H9 (cell line): Measurements from ENCODE around the gene SLC16A2. TPM values are rescaled to one million over a fixed set of nuclear protein-coding genes. Genes with fewer than 3 reads are reported as not detected.

Experiments used
- DNase-seq: peaks from one replicate; pipeline ENCODE4 v3.0.0-alpha.2; 2017
- H2AFZ ChIP-seq: one replicate; pipeline ENCODE4 v1.6.1; 2013; ENCODE audit warnings: mild to moderate bottlenecking, low read length, control low read depth, moderate library complexity
- H2AK5ac ChIP-seq: 2 replicates; pipeline ENCODE4 v1.6.1; 2013; ENCODE audit warnings: low read length, control low read depth, mixed read lengths; ENCODE audit not compliant: insufficient read length
- H2BK120ac ChIP-seq: one replicate; pipeline ENCODE4 v1.6.1; 2013; ENCODE audit warnings: low read depth, mild to moderate bottlenecking, low read length, control low read depth, inconsistent platforms; ENCODE audit not compliant: poor library complexity, severe bottlenecking
- H2BK12ac ChIP-seq: 2 replicates; pipeline ENCODE4 v1.6.1; 2013; ENCODE audit warnings: low read length, control low read depth, mixed read lengths, low read depth; ENCODE audit not compliant: insufficient read length
- H2BK15ac ChIP-seq: 2 replicates; pipeline ENCODE4 v1.6.1; 2013; ENCODE audit warnings: low read depth, low read length, control low read depth
- H2BK20ac ChIP-seq: one replicate; pipeline ENCODE4 v1.6.1; 2013; ENCODE audit warnings: low read depth, mild to moderate bottlenecking, low read length, control low read depth, inconsistent platforms; ENCODE audit not compliant: poor library complexity, severe bottlenecking
- H2BK5ac ChIP-seq: 2 replicates; pipeline ENCODE4 v1.6.1; 2013; ENCODE audit warnings: low read length, control low read depth, mixed read lengths; ENCODE audit not compliant: insufficient read length
- H3K14ac ChIP-seq: 2 replicates; pipeline ENCODE4 v1.6.1; 2013; ENCODE audit warnings: low read length, control low read depth; ENCODE audit not compliant: insufficient read depth
- H3K18ac ChIP-seq: 2 replicates; pipeline ENCODE4 v1.6.1; 2013; ENCODE audit warnings: low read depth, mild to moderate bottlenecking, mixed read lengths, low read length, control low read depth; ENCODE audit not compliant: insufficient read length
- H3K23ac ChIP-seq: 2 replicates; pipeline ENCODE4 v1.6.1; 2013; ENCODE audit warnings: low read length, control low read depth, mixed read lengths, low read depth; ENCODE audit not compliant: insufficient read length
- H3K23me2 ChIP-seq: 2 replicates; pipeline ENCODE4 v1.6.1; 2013; ENCODE audit warnings: low read depth, mild to moderate bottlenecking, mixed read lengths, low read length, control low read depth; ENCODE audit not compliant: insufficient read length, poor library complexity, severe bottlenecking
- H3K27ac ChIP-seq: 2 replicates; pipeline ENCODE4 v1.5.1; 2013; ENCODE audit warnings: low read length, control low read depth, mixed read lengths, low read depth; ENCODE audit not compliant: insufficient read length
- H3K27me3 ChIP-seq: 2 replicates; pipeline ENCODE4 v1.6.1; 2013; ENCODE audit warnings: low read length, control low read depth, inconsistent platforms; ENCODE audit not compliant: insufficient read depth
- H3K4ac ChIP-seq: 2 replicates; pipeline ENCODE4 v1.6.1; 2013; ENCODE audit warnings: low read depth, mild to moderate bottlenecking, control low read depth, inconsistent platforms, low read length, moderate library complexity
- H3K4me1 ChIP-seq: 2 replicates; pipeline ENCODE4 v1.6.1; 2013; ENCODE audit warnings: low read length, control low read depth, inconsistent platforms; ENCODE audit not compliant: insufficient read depth
- H3K4me2 ChIP-seq: 2 replicates; pipeline ENCODE4 v1.6.1; 2013; ENCODE audit warnings: low read length, control low read depth, mixed read lengths; ENCODE audit not compliant: insufficient read length, insufficient read depth
- H3K56ac ChIP-seq: 2 replicates; pipeline ENCODE4 v1.6.1; 2013; ENCODE audit warnings: low read depth, mild to moderate bottlenecking, mixed read lengths, low read length, control low read depth; ENCODE audit not compliant: insufficient read length
- H3K79me1 ChIP-seq: 2 replicates; pipeline ENCODE4 v1.6.1; 2013; ENCODE audit warnings: low read depth, mild to moderate bottlenecking, moderate library complexity, low read length, control low read depth, inconsistent platforms; ENCODE audit not compliant: insufficient read depth, poor library complexity, severe bottlenecking
- H3K79me2 ChIP-seq: 2 replicates; pipeline ENCODE4 v1.6.1; 2013; ENCODE audit warnings: low read length, control low read depth, inconsistent platforms; ENCODE audit not compliant: insufficient read depth
- H3K9ac ChIP-seq: 2 replicates; pipeline ENCODE4 v1.6.1; 2013; ENCODE audit warnings: low read length, control low read depth, mixed read lengths; ENCODE audit not compliant: insufficient read length; ENCODE audit errors: extremely low read depth
- H3K9me3 ChIP-seq: one replicate; pipeline ENCODE4 v1.6.1; 2013; ENCODE audit warnings: low read depth, low read length, inconsistent platforms; ENCODE audit not compliant: control insufficient read depth
- H3T11ph ChIP-seq: one replicate; pipeline ENCODE4 v1.6.1; 2013; ENCODE audit warnings: mild to moderate bottlenecking, low read length, control low read depth, inconsistent platforms
- H4K20me1 ChIP-seq: one replicate; pipeline ENCODE4 v1.6.1; 2013; ENCODE audit not compliant: control insufficient read depth, insufficient read length, insufficient read depth
- H4K5ac ChIP-seq: 2 replicates; pipeline ENCODE4 v1.6.1; 2013; ENCODE audit warnings: low read depth, mild to moderate bottlenecking, mixed read lengths, low read length, control low read depth; ENCODE audit not compliant: insufficient read length
- H4K8ac ChIP-seq: replicated peaks from 2 replicates; pipeline ENCODE4 v1.6.1; 2013; ENCODE audit warnings: low read length, control low read depth, mixed read lengths, low read depth; ENCODE audit not compliant: insufficient read length
- H4K91ac ChIP-seq: 2 replicates; pipeline ENCODE4 v1.6.1; 2013; ENCODE audit warnings: low read depth, mild to moderate bottlenecking, moderate library complexity, mixed read lengths, low read length, control low read depth; ENCODE audit not compliant: insufficient read length
- H3K27ac Mint-ChIP-seq, 3 experiments: 2 replicates in 2 of 3; 3 replicates in 1 of 3; pipeline ENCODE4 v1.8.0; 2020 to 2021; ENCODE audit warnings: mixed read lengths in 3 of 3, mild to moderate bottlenecking in 1 of 3, moderate library complexity in 1 of 3
- H3K27me3 Mint-ChIP-seq: 2 replicates; pipeline ENCODE4 v1.8.0; 2021; ENCODE audit warnings: low read depth, mild to moderate bottlenecking, moderate library complexity, mixed read lengths
- H3K36me3 Mint-ChIP-seq, 3 experiments: 2 replicates in 2 of 3; 3 replicates in 1 of 3; pipeline ENCODE4 v1.8.0; 2020 to 2021; ENCODE audit warnings: low read depth in 3 of 3, mixed read lengths in 3 of 3; ENCODE audit not compliant: insufficient read depth in 1 of 3
- H3K4me1 Mint-ChIP-seq, 2 experiments: 2 replicates each; pipeline ENCODE4 v1.8.0; 2020; ENCODE audit warnings: mixed read lengths in 2 of 2
- H3K4me3 Mint-ChIP-seq, 2 experiments: 2 replicates in 1 of 2; 3 replicates in 1 of 2; pipeline ENCODE4 v1.8.0; 2020 to 2021; ENCODE audit warnings: mild to moderate bottlenecking in 2 of 2, mixed read lengths in 2 of 2, moderate library complexity in 1 of 2
- H3K9me3 Mint-ChIP-seq, 2 experiments: 2 replicates in 1 of 2; 3 replicates in 1 of 2; pipeline ENCODE4 v1.8.0; 2020; ENCODE audit warnings: mild to moderate bottlenecking in 2 of 2, mixed read lengths in 2 of 2, moderate library complexity in 1 of 2
- WGBS: extraction: QIAGEN DNeasy Blood & Tissue Kit; methylation state at CpG from one replicate; pipeline ENCODE4 v1.1.7; 2013; ENCODE audit warnings: missing lambda C conversion rate, low lambda C conversion rate, mixed read lengths; ENCODE audit not compliant: insufficient read length; ENCODE audit errors: extremely low coverage; 5-methylcytosine and 5-hydroxymethylcytosine counted together
- total RNA-seq: library from RNA; stranded (reverse); gene quantifications from 2 replicates; pipeline ENCODE4 v1.2.1, GENCODE V29; 2021
- TF ChIP-seq, protein P1 (sequence below): fragments of 200-600 bp; sonication (generic); conservative IDR thresholded peaks from 3 replicates; pipeline ENCODE4 v1.8.0; 2021; ENCODE audit warnings: antibody characterized with exemption, mild to moderate bottlenecking

Gene SLC16A2
- total RNA-seq, 1 experiment from 2014 or later: 17.1 TPM

GRCh38 chrX:74521961-74522751 is 100.9 kb downstream of the SLC16A2 start:
- H4K8ac ChIP-seq: no peak overlapping the region
- no peak overlapping the region for H2BK120ac ChIP-seq
- DNase-seq: no peak
- H2BK20ac ChIP-seq: no peak overlapping the region
- Mint-ChIP-seq H3K36me3 (peaks cover 0 to 12% (median 5%) of the 10 kb centered on the region in 3 experiments; a peak in 6 of 7 replicates), H3K4me3 (no peak overlapping the region), H3K4me1 (no peaks in the 10 kb centered on the region), H3K9me3 (peaks cover 24 to 39% of the 10 kb centered on the region in 2 experiments), H3K27ac (no peak overlapping the region), H3K27me3 (no peaks in the 10 kb centered on the region)
- no peak overlapping the region for H3K4ac ChIP-seq
- H2AK5ac ChIP-seq: no peak overlapping the region
- H3K9me3 ChIP-seq: peaks cover 9% of the 10 kb centered on the region
- no peak overlapping the region for H3K23ac ChIP-seq
- no peak overlapping the region for H3T11ph ChIP-seq
- H2BK12ac ChIP-seq: no peak overlapping the region
- no peaks in the 10 kb centered on the region for H4K20me1 ChIP-seq
- H3K27me3 ChIP-seq: no peaks in the 10 kb centered on the region
- H3K27ac ChIP-seq: no peak overlapping the region
- no peaks in the 10 kb centered on the region for H3K79me2 ChIP-seq
- H3K4me1 ChIP-seq: no peaks in the 10 kb centered on the region
- H2BK15ac ChIP-seq: no peak overlapping the region
- H3K14ac ChIP-seq: no peak overlapping the region
- H3K9ac ChIP-seq: no peak overlapping the region
- no peak overlapping the region for H4K5ac ChIP-seq
- H2BK5ac ChIP-seq: no peak overlapping the region
- no peaks in the 10 kb centered on the region for H3K23me2 ChIP-seq
- no peak overlapping the region for H2AFZ ChIP-seq
- WGBS: no CpG with 5 or more reads among the region's 9 CpGs
- H4K91ac ChIP-seq: no peak overlapping the region
- no peaks in the 10 kb centered on the region for H3K79me1 ChIP-seq
- H3K56ac ChIP-seq: no peak overlapping the region
- TF ChIP-seq, protein P1, sequence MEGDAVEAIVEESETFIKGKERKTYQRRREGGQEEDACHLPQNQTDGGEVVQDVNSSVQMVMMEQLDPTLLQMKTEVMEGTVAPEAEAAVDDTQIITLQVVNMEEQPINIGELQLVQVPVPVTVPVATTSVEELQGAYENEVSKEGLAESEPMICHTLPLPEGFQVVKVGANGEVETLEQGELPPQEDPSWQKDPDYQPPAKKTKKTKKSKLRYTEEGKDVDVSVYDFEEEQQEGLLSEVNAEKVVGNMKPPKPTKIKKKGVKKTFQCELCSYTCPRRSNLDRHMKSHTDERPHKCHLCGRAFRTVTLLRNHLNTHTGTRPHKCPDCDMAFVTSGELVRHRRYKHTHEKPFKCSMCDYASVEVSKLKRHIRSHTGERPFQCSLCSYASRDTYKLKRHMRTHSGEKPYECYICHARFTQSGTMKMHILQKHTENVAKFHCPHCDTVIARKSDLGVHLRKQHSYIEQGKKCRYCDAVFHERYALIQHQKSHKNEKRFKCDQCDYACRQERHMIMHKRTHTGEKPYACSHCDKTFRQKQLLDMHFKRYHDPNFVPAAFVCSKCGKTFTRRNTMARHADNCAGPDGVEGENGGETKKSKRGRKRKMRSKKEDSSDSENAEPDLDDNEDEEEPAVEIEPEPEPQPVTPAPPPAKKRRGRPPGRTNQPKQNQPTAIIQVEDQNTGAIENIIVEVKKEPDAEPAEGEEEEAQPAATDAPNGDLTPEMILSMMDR: no peak
- no peak overlapping the region for H3K4me2 ChIP-seq
- no peak overlapping the region for H3K18ac ChIP-seq
